ENCODE data around the gene TDRD7.

- TF ChIP-seq CTCF (IDR thresholded peaks at IDR 0.05; ENCODE audit: insufficient read depth, low read length) (no peak), REST (IDR thresholded peaks at IDR 0.05; ENCODE audit: insufficient replicate concordance, low read depth) (no peak), SPI1 (IDR thresholded peaks at IDR 0.05; ENCODE audit: borderline replicate concordance, low read depth) (no peak), POLR2AphosphoS5 (IDR thresholded peaks at IDR 0.05; ENCODE audit: low read depth) (no peak)
Measured at GRCh38 chr9:97479496-97480159, 67.7 kb downstream of the TDRD7 start.

Data from HL-60 (cell line).